ENCODE results near the gene TP53AIP1.

GRCh38 chr11:128920666-128921065 is 22.0 kb downstream of the TP53AIP1 start:
- TF ChIP-seq CTCF (IDR thresholded peaks at IDR 0.05) (no peak), EZH2 (IDR thresholded peaks at IDR 0.05) (no peak), EZH2phosphoT487 (IDR thresholded peaks at IDR 0.05) (no peak)
